ENCODE results near the gene JUNB.

GRCh38 chr19:12806242-12807081 lies 15.2 kb downstream of the JUNB start, which contains the start of gene RNASEH2A:
- no peak for TF ChIP-seq CTCF (IDR thresholded peaks at IDR 0.05; ENCODE audit: control extremely low read depth in 1 of 3, insufficient read depth in 1 of 3, low read depth in 1 of 3, low read length in 3 of 3)
- TF ChIP-seq USF2 (IDR thresholded peaks at IDR 0.05; ENCODE audit: low read length): no peak
- no peak for TF ChIP-seq EZH2 (IDR thresholded peaks at IDR 0.05; ENCODE audit: low read depth, low read length, severe bottlenecking)
- TF ChIP-seq RNF2 (IDR thresholded peaks at IDR 0.05; ENCODE audit: borderline replicate concordance, low read depth, low read length, missing control alignments, poor library complexity, severe bottlenecking): no peak
- TF ChIP-seq, protein P1, sequence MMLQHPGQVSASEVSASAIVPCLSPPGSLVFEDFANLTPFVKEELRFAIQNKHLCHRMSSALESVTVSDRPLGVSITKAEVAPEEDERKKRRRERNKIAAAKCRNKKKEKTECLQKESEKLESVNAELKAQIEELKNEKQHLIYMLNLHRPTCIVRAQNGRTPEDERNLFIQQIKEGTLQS (IDR thresholded peaks at IDR 0.05; ENCODE audit: insufficient read depth, low read depth, low read length): no peak
- TF ChIP-seq EP300 (IDR thresholded peaks at IDR 0.05; ENCODE audit: borderline replicate concordance in 1 of 2, low read depth in 2 of 2, low read length in 2 of 2): no peak
- peak; percentile 75; the same call in 1 of the 2 replicates for TF ChIP-seq POLR2AphosphoS5 (IDR thresholded peaks at IDR 0.05; ENCODE audit: low read depth, low read length)
